HepG2 (cell line): Measurements from ENCODE around the gene DCP2. TPM values are rescaled to one million over a fixed set of nuclear protein-coding genes. Genes with fewer than 3 reads are reported as not detected.

Experiments
- ATAC-seq: fragments of 200-7000 bp; cut with Tn5 transposase; 3 replicates; pipeline ENCODE4 v1.9.1; 2020; ENCODE audit warnings: mild to moderate bottlenecking, moderate library complexity
- BruUV-seq: library from RNA; stranded (reverse); fragments of 400-500 nt; replicated peaks from 2 replicates; lab custom pipeline; 2021; lab: Mats Ljungman, UMichigan
- CTCF ChIA-PET: fragments of 300-600 bp; formaldehyde crosslinking; extraction: SDS; loops from one replicate; lab custom pipeline; 2021; ENCODE audit warnings: low total read pairs, inconsistent platforms, low intra/inter-chr PET ratio; lab: Yijun Ruan, JAX
- POLR2A ChIA-PET: fragments of 350-600 bp; sonication (Branson Sonifier 250); formaldehyde crosslinking; loops from one replicate; lab custom pipeline; 2020; ENCODE audit warnings: antibody characterized with exemption, inconsistent platforms; lab: Yijun Ruan, JAX
- DNase-seq: peaks from one replicate; pipeline ENCODE4 v3.0.0-alpha.2; 2015; ENCODE audit warnings: low spot score
- FAIRE-seq: peaks from 3 replicates; lab custom pipeline; 2011; peaks lifted over from hg19 to GRCh38; lab: Jason Lieb, UNC
- H2AFZ ChIP-seq: one replicate; pipeline ENCODE4 v1.6.1; 2011; ENCODE audit warnings: low read length, inconsistent platforms
- H3K27ac ChIP-seq: fragments of 300-600 bp; 3 replicates; pipeline ENCODE4 v1.8.0; 2011; ENCODE audit warnings: mixed run types, mild to moderate bottlenecking, mixed read lengths, low read length, inconsistent platforms; ENCODE audit not compliant: insufficient read depth; ENCODE audit errors: extremely low read length
- H3K27me3 ChIP-seq, 2 experiments: fragments of 200-600 bp in 1 of 2; 2 replicates in 1 of 2; 3 replicates in 1 of 2; pipeline versions ENCODE4 v1.6.0 to v1.8.0; 2011; ENCODE audit warnings: low read length in 2 of 2, mild to moderate bottlenecking in 2 of 2, moderate library complexity in 2 of 2, inconsistent platforms in 1 of 2; ENCODE audit not compliant: insufficient read depth in 2 of 2, control insufficient read depth in 1 of 2
- H3K36me3 ChIP-seq, 2 experiments: fragments of 200-600 bp in 1 of 2; replicated peaks in 1 of 2; 2 replicates in 1 of 2; 3 replicates in 1 of 2; pipeline versions ENCODE4 v1.5.1 to v1.8.0; 2011; ENCODE audit warnings: low read length in 2 of 2, inconsistent platforms in 1 of 2; ENCODE audit not compliant: insufficient read depth in 2 of 2, control insufficient read depth in 1 of 2
- H3K4me1 ChIP-seq: 2 replicates; pipeline ENCODE4 v1.5.1; 2012; ENCODE audit warnings: low read length, inconsistent platforms; ENCODE audit not compliant: insufficient read depth
- H3K4me2 ChIP-seq: 2 replicates; pipeline ENCODE4 v1.6.0; 2011; ENCODE audit warnings: low read depth, low read length, inconsistent platforms
- H3K4me3 ChIP-seq, 3 experiments: fragments of 200-600 bp in 1 of 3; sonication (generic), shearing (Covaris generic) in 1 of 3; replicated peaks in 1 of 3; 2 replicates each; pipeline ENCODE4 v1.5.1; 2011 to 2016; ENCODE audit warnings: low read length in 3 of 3, inconsistent platforms in 2 of 3, low read depth in 2 of 3, mild to moderate bottlenecking in 2 of 3, control low read depth in 1 of 3, mixed read lengths in 1 of 3; ENCODE audit not compliant: insufficient read depth in 1 of 3
- H3K79me2 ChIP-seq: one replicate; pipeline ENCODE4 v1.6.1; 2011; ENCODE audit warnings: low read length, inconsistent platforms; ENCODE audit not compliant: insufficient read depth
- H3K9ac ChIP-seq: 2 replicates; pipeline ENCODE4 v1.6.0; 2011; ENCODE audit warnings: mild to moderate bottlenecking, low read depth, low read length, inconsistent platforms; ENCODE audit not compliant: insufficient read depth
- H3K9me3 ChIP-seq: 2 replicates; pipeline ENCODE4 v1.5.1; 2012; ENCODE audit warnings: mild to moderate bottlenecking, low read length
- H4K20me1 ChIP-seq: 2 replicates; pipeline ENCODE4 v1.6.0; 2011; ENCODE audit warnings: inconsistent platforms, mild to moderate bottlenecking, low read length, moderate library complexity; ENCODE audit not compliant: insufficient read depth
- ATAD3A ChIP-seq: sonication (generic); formaldehyde crosslinking; IDR thresholded peaks from 2 replicates; pipeline ENCODE4 v1.4.0; 2020; ENCODE audit warnings: missing genetic modification reagents
- HHEX ChIP-seq: IDR thresholded peaks from 2 replicates; pipeline ENCODE4 v1.6.1; 2016; ENCODE audit warnings: control low read depth
- IKZF4 ChIP-seq: sonication (generic); formaldehyde crosslinking; IDR thresholded peaks from 2 replicates; pipeline ENCODE4 v1.5.1; 2020; ENCODE audit warnings: borderline replicate concordance, mild to moderate bottlenecking, low read depth, missing genetic modification reagents; ENCODE audit errors: not compliant biosample characterization
- JARID2 ChIP-seq: sonication (generic); formaldehyde crosslinking; IDR thresholded peaks from 2 replicates; pipeline ENCODE4 v1.8.1; 2023; ENCODE audit warnings: missing genetic modification reagents, inconsistent platforms; ENCODE audit not compliant: insufficient replicate concordance
- NR2F2 ChIP-seq: IDR thresholded peaks from 2 replicates; pipeline ENCODE4 v1.6.1; 2012; ENCODE audit warnings: low read depth, inconsistent platforms, borderline replicate concordance
- ZNF557 ChIP-seq: sonication (generic); formaldehyde crosslinking; IDR thresholded peaks from 2 replicates; pipeline ENCODE4 v1.4.0; 2020; ENCODE audit warnings: missing genetic modification reagents
- WGBS: methylation state at CpG from one replicate; pipeline ENCODE4 v1.1.6; 2017; ENCODE audit warnings: low lambda C conversion rate; 5-methylcytosine and 5-hydroxymethylcytosine counted together
- in situ Hi-C: cut with HindIII; loops from 2 replicates; pipeline ENCODE4 v1.10.0; 2017; ENCODE audit warnings: low pct_unique_long_range_greater_than_20kb; ENCODE audit not compliant: extremely low pct_ligation_motif_present
- intact Hi-C: fragments of 100-400 bp; cut with micrococcal nuclease; formaldehyde crosslinking; loops from one replicate; pipeline ENCODE4 v1.10.0; 2022; ENCODE audit not compliant: unreplicated experiment
- polyA plus RNA-seq, 8 experiments: library from polyadenylated mRNA; depleted of rRNA in 3 of 8; stranded (reverse) in 7 of 8; unstranded in 1 of 8; fragments of >200 nt; fragmentation: Illumina TruSeq in 4 of 8; extraction: Trizol in 4 of 8; gene quantifications; 2 replicates each; pipeline versions ENCODE4 v1.2.1 to v1.2.3, GENCODE V29; 2011 to 2016; ENCODE audit warnings: low read depth in 4 of 8, missing spikeins in 1 of 8, mixed read lengths in 1 of 8; ENCODE audit not compliant: insufficient read depth in 1 of 8
- total RNA-seq, 5 experiments: library from RNA; depleted of rRNA; stranded (reverse); fragments of >200 nt; fragmentation: Illumina TruSeq; extraction: Trizol; gene quantifications; 2 replicates each; pipeline ENCODE4 v1.2.3, GENCODE V29; 2016; ENCODE audit warnings: low read depth in 1 of 5
- TF ChIP-seq, protein P1 (sequence below): sonication (generic); formaldehyde crosslinking; IDR thresholded peaks from 2 replicates; pipeline ENCODE4 v1.9.0; 2021; ENCODE audit warnings: missing genetic modification reagents, borderline replicate concordance
- TF ChIP-seq, protein P2 (sequence below): IDR thresholded peaks from 2 replicates; pipeline ENCODE4 v1.6.1; 2018; ENCODE audit warnings: missing genetic modification reagents, mild to moderate bottlenecking, missing compliant biosample characterization
- TF ChIP-seq, protein P3 (sequence below): sonication (generic); formaldehyde crosslinking; IDR thresholded peaks from 2 replicates; pipeline ENCODE4 v1.4.0; 2020; ENCODE audit warnings: mild to moderate bottlenecking, missing genetic modification reagents
- TF ChIP-seq, protein P4 (sequence below): sonication (generic); formaldehyde crosslinking; IDR thresholded peaks from 2 replicates; pipeline ENCODE4 v1.4.0; 2020; ENCODE audit warnings: mild to moderate bottlenecking, missing genetic modification reagents, borderline replicate concordance
- TF ChIP-seq, protein P5 (sequence below): sonication (generic); formaldehyde crosslinking; IDR thresholded peaks from 2 replicates; pipeline ENCODE4 v1.9.0; 2022; ENCODE audit warnings: missing genetic modification reagents, mild to moderate bottlenecking, borderline replicate concordance

DCP2 gene
- total and polyA plus RNA-seq, 2 of the 13 experiments (the other 11 are each of a cell fraction or from before 2014, with no cell fraction given): 16.2 to 63.4 TPM

DNA sequence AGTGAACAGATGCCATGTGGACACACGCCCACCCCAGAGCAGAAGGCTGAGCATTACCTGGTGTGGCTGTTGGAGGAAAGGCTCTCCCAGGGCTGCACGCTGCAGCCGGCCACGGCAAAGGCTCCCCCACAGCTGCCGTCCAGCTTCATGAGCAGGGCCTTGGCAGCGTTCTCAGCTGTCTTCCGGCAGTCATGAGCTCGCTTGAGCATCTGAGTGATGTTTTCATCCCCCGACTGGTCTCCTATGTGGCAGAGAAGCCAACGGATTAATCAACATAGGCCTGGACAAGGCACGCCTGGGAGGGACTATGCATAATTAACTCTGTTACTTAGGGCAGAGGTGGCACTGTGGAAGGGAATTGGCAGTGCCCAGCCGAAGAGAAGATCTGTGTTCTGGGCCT lies 87.3 kb downstream of the DCP2 start (continued):
- TF ChIP-seq, protein P1, sequence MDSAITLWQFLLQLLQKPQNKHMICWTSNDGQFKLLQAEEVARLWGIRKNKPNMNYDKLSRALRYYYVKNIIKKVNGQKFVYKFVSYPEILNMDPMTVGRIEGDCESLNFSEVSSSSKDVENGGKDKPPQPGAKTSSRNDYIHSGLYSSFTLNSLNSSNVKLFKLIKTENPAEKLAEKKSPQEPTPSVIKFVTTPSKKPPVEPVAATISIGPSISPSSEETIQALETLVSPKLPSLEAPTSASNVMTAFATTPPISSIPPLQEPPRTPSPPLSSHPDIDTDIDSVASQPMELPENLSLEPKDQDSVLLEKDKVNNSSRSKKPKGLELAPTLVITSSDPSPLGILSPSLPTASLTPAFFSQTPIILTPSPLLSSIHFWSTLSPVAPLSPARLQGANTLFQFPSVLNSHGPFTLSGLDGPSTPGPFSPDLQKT (CRISPR knock-in tag): no peak
- TF ChIP-seq, protein P2, sequence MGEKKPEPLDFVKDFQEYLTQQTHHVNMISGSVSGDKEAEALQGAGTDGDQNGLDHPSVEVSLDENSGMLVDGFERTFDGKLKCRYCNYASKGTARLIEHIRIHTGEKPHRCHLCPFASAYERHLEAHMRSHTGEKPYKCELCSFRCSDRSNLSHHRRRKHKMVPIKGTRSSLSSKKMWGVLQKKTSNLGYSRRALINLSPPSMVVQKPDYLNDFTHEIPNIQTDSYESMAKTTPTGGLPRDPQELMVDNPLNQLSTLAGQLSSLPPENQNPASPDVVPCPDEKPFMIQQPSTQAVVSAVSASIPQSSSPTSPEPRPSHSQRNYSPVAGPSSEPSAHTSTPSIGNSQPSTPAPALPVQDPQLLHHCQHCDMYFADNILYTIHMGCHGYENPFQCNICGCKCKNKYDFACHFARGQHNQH (CRISPR knock-in tag): no peak
- TF ChIP-seq NR2F2 (no peak), IKZF4 (CRISPR knock-in tag) (no peak), JARID2 (CRISPR knock-in tag) (no peak)

DNA sequence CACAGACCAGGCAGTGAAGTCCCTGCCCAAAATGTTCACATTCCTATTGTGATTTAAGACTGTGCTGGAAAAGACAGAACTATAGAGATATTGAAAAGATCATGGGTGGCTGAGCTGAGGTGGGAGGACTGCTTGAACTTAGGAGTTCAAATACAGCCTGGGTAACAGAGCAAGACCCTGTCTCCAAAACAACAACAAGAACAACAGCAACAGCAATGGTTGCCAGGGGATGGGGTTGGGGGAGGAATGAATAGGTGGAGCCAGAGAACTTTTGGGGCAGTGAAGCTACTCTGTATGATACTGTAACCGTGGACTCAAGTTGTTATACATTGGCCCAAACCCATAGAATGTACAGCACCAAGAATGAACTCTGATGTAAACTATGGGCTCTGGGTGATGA lies 88.2 kb downstream of the DCP2 start:
- in situ Hi-C loops: no loop called here
- intact Hi-C loops: no loop called here
- FAIRE-seq (no peak), ATAC-seq (no peak), DNase-seq (no peak)
- Histone ChIP-seq H3K36me3 (no peaks in the 10 kb centered on the region), H3K27me3 (no peaks in the 10 kb centered on the region), H3K79me2 (no peaks in the 10 kb centered on the region), H3K9me3 (no peaks in the 10 kb centered on the region), H4K20me1 (no peaks in the 10 kb centered on the region), H3K4me1 (no peaks in the 10 kb centered on the region), H3K9ac (no peak overlapping the region), H3K4me3 (no peak overlapping the region), H3K27ac (no peak overlapping the region), H2AFZ (no peak overlapping the region), H3K4me2 (no peak overlapping the region)
- ChIA-PET POLR2A (no interaction called here), CTCF (no interaction called here)
- 75% methylated on average over 1 of the region's 1 CpG for WGBS
- TF ChIP-seq, protein P3, sequence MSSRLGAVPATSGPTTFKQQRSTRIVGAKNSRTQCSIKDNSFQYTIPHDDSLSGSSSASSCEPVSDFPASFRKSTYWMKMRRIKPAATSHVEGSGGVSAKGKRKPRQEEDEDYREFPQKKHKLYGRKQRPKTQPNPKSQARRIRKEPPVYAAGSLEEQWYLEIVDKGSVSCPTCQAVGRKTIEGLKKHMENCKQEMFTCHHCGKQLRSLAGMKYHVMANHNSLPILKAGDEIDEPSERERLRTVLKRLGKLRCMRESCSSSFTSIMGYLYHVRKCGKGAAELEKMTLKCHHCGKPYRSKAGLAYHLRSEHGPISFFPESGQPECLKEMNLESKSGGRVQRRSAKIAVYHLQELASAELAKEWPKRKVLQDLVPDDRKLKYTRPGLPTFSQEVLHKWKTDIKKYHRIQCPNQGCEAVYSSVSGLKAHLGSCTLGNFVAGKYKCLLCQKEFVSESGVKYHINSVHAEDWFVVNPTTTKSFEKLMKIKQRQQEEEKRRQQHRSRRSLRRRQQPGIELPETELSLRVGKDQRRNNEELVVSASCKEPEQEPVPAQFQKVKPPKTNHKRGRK (CRISPR knock-in tag): no peak
- TF ChIP-seq ATAD3A (no peak), ZNF557 (CRISPR knock-in tag) (no peak), HHEX (CRISPR knock-in tag) (no peak)
- TF ChIP-seq, protein P4, sequence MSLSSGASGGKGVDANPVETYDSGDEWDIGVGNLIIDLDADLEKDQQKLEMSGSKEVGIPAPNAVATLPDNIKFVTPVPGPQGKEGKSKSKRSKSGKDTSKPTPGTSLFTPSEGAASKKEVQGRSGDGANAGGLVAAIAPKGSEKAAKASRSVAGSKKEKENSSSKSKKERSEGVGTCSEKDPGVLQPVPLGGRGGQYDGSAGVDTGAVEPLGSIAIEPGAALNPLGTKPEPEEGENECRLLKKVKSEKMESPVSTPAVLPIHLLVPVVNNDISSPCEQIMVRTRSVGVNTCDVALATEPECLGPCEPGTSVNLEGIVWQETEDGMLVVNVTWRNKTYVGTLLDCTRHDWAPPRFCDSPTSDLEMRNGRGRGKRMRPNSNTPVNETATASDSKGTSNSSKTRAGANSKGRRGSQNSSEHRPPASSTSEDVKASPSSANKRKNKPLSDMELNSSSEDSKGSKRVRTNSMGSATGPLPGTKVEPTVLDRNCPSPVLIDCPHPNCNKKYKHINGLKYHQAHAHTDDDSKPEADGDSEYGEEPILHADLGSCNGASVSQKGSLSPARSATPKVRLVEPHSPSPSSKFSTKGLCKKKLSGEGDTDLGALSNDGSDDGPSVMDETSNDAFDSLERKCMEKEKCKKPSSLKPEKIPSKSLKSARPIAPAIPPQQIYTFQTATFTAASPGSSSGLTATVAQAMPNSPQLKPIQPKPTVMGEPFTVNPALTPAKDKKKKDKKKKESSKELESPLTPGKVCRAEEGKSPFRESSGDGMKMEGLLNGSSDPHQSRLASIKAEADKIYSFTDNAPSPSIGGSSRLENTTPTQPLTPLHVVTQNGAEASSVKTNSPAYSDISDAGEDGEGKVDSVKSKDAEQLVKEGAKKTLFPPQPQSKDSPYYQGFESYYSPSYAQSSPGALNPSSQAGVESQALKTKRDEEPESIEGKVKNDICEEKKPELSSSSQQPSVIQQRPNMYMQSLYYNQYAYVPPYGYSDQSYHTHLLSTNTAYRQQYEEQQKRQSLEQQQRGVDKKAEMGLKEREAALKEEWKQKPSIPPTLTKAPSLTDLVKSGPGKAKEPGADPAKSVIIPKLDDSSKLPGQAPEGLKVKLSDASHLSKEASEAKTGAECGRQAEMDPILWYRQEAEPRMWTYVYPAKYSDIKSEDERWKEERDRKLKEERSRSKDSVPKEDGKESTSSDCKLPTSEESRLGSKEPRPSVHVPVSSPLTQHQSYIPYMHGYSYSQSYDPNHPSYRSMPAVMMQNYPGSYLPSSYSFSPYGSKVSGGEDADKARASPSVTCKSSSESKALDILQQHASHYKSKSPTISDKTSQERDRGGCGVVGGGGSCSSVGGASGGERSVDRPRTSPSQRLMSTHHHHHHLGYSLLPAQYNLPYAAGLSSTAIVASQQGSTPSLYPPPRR (CRISPR knock-in tag): no peak
- TF ChIP-seq, protein P5, sequence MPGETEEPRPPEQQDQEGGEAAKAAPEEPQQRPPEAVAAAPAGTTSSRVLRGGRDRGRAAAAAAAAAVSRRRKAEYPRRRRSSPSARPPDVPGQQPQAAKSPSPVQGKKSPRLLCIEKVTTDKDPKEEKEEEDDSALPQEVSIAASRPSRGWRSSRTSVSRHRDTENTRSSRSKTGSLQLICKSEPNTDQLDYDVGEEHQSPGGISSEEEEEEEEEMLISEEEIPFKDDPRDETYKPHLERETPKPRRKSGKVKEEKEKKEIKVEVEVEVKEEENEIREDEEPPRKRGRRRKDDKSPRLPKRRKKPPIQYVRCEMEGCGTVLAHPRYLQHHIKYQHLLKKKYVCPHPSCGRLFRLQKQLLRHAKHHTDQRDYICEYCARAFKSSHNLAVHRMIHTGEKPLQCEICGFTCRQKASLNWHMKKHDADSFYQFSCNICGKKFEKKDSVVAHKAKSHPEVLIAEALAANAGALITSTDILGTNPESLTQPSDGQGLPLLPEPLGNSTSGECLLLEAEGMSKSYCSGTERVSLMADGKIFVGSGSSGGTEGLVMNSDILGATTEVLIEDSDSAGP: no peak
- BruUV-seq: no TSS peak
